Adrenal gland (tissue), 12 donors: Measurements from ENCODE around the gene ZNF76. TPM values are rescaled to one million over a fixed set of nuclear protein-coding genes. Genes with fewer than 3 reads are reported as not detected.
A peak's percentile ranks its signal among the peaks of the same experiment; 100 is the strongest.

Experiments
- DNase-seq, 7 donors: peaks; one replicate each; pipeline ENCODE4 v3.0.0-alpha.2; 2019 to 2020
- H3K27ac ChIP-seq, 5 donors: fragments of 200-600 bp; sonication (generic) in 4 of 5; 1 replicate in 3 of 5; 2 replicates in 2 of 5; pipeline versions ENCODE4 v1.5.1 to v1.8.0; 2016 to 2020; ENCODE audit warnings: mild to moderate bottlenecking in 1 of 5
- H3K27me3 ChIP-seq: fragments of 200-600 bp; 2 replicates; pipeline ENCODE4 v1.8.0; 2021
- H3K36me3 ChIP-seq, 2 donors: fragments of 200-600 bp; replicated peaks in 1 of 2; 1 replicate in 1 of 2; 2 replicates in 1 of 2; pipeline versions ENCODE4 v1.5.1 to v1.8.0; 2018 to 2022
- H3K4me1 ChIP-seq, 2 donors: fragments of 200-600 bp; replicated peaks in 1 of 2; 1 replicate in 1 of 2; 2 replicates in 1 of 2; pipeline versions ENCODE4 v1.5.1 to v1.8.0; 2018 to 2021
- H3K4me3 ChIP-seq, 4 donors: fragments of 200-600 bp; sonication (generic) in 3 of 4; one replicate each; pipeline ENCODE4 v1.5.1; 2016 to 2018
- H3K9me3 ChIP-seq, 3 donors: fragments of 200-600 bp; sonication (generic) in 1 of 3; replicated peaks in 1 of 3; 1 replicate in 2 of 3; 2 replicates in 1 of 3; pipeline versions ENCODE4 v1.5.1 to v1.8.0; 2016 to 2021
- CTCF ChIP-seq, 6 experiments: fragments of 450-650 bp in 4 of 6; fragments of 200-600 bp in 2 of 6; sonication (generic) in 1 of 6; IDR thresholded peaks; 1 replicate in 5 of 6; 2 replicates in 1 of 6; pipeline versions ENCODE4 v1.5.1 to v1.8.0; 2016 to 2021; ENCODE audit warnings: antibody characterized with exemption in 6 of 6, mild to moderate bottlenecking in 2 of 6, moderate library complexity in 1 of 6
- POLR2A ChIP-seq, 2 donors: fragments of 450-650 bp; IDR thresholded peaks; one replicate each; pipeline ENCODE4 v1.6.1; 2017; ENCODE audit warnings: antibody characterized with exemption in 2 of 2, mild to moderate bottlenecking in 2 of 2, moderate library complexity in 1 of 2
- WGBS, 4 donors: extraction: QIAGEN DNeasy Blood & Tissue Kit in 2 of 4; methylation state at CpG; one replicate each; pipeline versions ENCODE4 v1.1.5 to v1.1.7; 2013 to 2017; 5-methylcytosine and 5-hydroxymethylcytosine counted together
- intact Hi-C, 2 donors: fragments of 100-400 bp; cut with DNase I; formaldehyde crosslinking; loops; one replicate each; pipeline versions ENCODE4 v1.14.1 to v1.15.0; 2022 to 2023
- polyA plus RNA-seq, 3 donors: library from polyadenylated mRNA; stranded (reverse); fragments of 200-250 nt in 2 of 3; fragments of 350-450 nt in 1 of 3; fragmentation: Illumina TruSeq in 1 of 3; extraction: RNeasy Lipid Tissue Mini Kit (QIAGEN cat#74804) in 1 of 3; gene quantifications; one replicate each; pipeline ENCODE4 v1.2.3, GENCODE V29; 2013 to 2014
- total RNA-seq, 9 donors: library from RNA; depleted of rRNA in 4 of 9; stranded (reverse); fragments of >200 nt in 4 of 9; fragments of 120-200 nt in 1 of 9; fragmentation: NEBNext Ultra II Directional in 1 of 9; extraction: Animal tissue kit (Norgen Biotek cat#: 25700) in 1 of 9; gene quantifications; one replicate each; pipeline versions ENCODE4 v1.1.0 to v1.2.4, GENCODE V29; 2013 to 2023
- donor health status: healthy with polysubstance abuse.
- donor health status: Bipolar disorder and iron deficiency.
- donor health status: DM: yes; HTN: yes; CAD: no.
- donor health status: DM: no; HTN: no; CAD: no.
- donor health status: DM: no; HTN: no; CAD: no.
- donor health status: DM: yes; HTN: yes; CAD: no.

The ZNF76 gene
- total and polyA plus RNA-seq, 12 donors: 25.3 to 185 (median 45.2) TPM

- no peak for TF ChIP-seq CTCF (IDR thresholded peaks at IDR 0.05)
- no peaks in the 10 kb centered on the region for H3K36me3 ChIP-seq
- H3K4me1 ChIP-seq: peaks cover 0 to 21% of the 10 kb centered on the region in 2 donors
- no peak overlapping the region for H3K4me3 ChIP-seq
- DNase-seq: no peak
- 18 to 49% (median 32%) methylated on average over 2 of the region's 2 CpGs for WGBS, 4 donors
- no peaks in the 10 kb centered on the region for H3K27me3 ChIP-seq
- H3K27ac ChIP-seq: peak overlapping the region in 1 of 5 donors; percentile 67
- no peaks in the 10 kb centered on the region for H3K9me3 ChIP-seq
- intact Hi-C loops: no loop called here
Observed at GRCh38 chr6:35312807-35313206, 53.3 kb downstream of the ZNF76 start.

GRCh38 chr6:35317483-35318195 lies 58.1 kb downstream of the ZNF76 start:
- TF ChIP-seq POLR2A (IDR thresholded peaks at IDR 0.05): no peak
- TF ChIP-seq CTCF (IDR thresholded peaks at IDR 0.05): no peak
- intact Hi-C loops: no loop called here
- H3K4me1 ChIP-seq: peaks cover 5 to 13% of the 10 kb centered on the region in 2 donors
- H3K36me3 ChIP-seq: no peaks in the 10 kb centered on the region
- DNase-seq: no peak
- WGBS, 4 donors: 28 to 46% (median 36%) methylated on average over 14 to 28 of the region's 28 CpGs
- no peaks in the 10 kb centered on the region for H3K27me3 ChIP-seq
- peak overlapping the region in 2 of 4 donors; percentile 35 to 56 for H3K4me3 ChIP-seq
- H3K27ac ChIP-seq: peak overlapping the region in 1 of 5 donors; percentile 10
- H3K9me3 ChIP-seq: no peaks in the 10 kb centered on the region

- 20 to 43% (median 32%) methylated on average over 38 to 55 of the region's 55 CpGs for WGBS, 4 donors
- intact Hi-C loops: no loop called here
- Histone ChIP-seq H3K4me3 (peak overlapping the region in 2 of 4 donors; percentile 35 to 56), H3K27me3 (no peaks in the 10 kb centered on the region), H3K9me3 (no peaks in the 10 kb centered on the region), H3K27ac (peak overlapping the region in 2 of 5 donors; percentile 10 to 15), H3K36me3 (no peaks in the 10 kb centered on the region), H3K4me1 (peaks cover 5 to 10% of the 10 kb centered on the region in 2 donors)
- peak; percentile 79 to 89 (median 82) for DNase-seq
- TF ChIP-seq CTCF (IDR thresholded peaks at IDR 0.05): peak in 1 of 6 experiments; percentile 3
- TF ChIP-seq POLR2A (IDR thresholded peaks at IDR 0.05): no peak
Observed at GRCh38 chr6:35318196-35319171, 58.9 kb downstream of the ZNF76 start.

- intact Hi-C loops: no loop called here
- no peak overlapping the region for H3K4me3 ChIP-seq
- no peaks in the 10 kb centered on the region for H3K27me3 ChIP-seq
- DNase-seq: no peak
- no peak overlapping the region for H3K27ac ChIP-seq
- TF ChIP-seq POLR2A (IDR thresholded peaks at IDR 0.05) (no peak), CTCF (IDR thresholded peaks at IDR 0.05) (no peak)
- peaks cover 5 to 10% of the 10 kb centered on the region in 2 donors for H3K4me1 ChIP-seq
- H3K36me3 ChIP-seq: no peaks in the 10 kb centered on the region
- WGBS, 4 donors: 93 to 97% (median 94%) methylated on average over 9 to 20 of the region's 20 CpGs
- H3K9me3 ChIP-seq: no peaks in the 10 kb centered on the region
Observed at GRCh38 chr6:35319346-35320030, 60.0 kb downstream of the ZNF76 start.
